Liver (tissue), 9 donors: ENCODE results near the gene BLM. TPM values are rescaled to one million over a fixed set of nuclear protein-coding genes. Genes with fewer than 3 reads are reported as not detected.

Experiments
- DNase-seq: peaks from one replicate; pipeline ENCODE4 v3.0.0-alpha.2; 2017; ENCODE audit warnings: low spot score
- H3K27ac ChIP-seq, 2 donors: one replicate each; pipeline ENCODE4 v1.7.0; 2013; ENCODE audit warnings: inconsistent platforms in 2 of 2, low read length in 2 of 2, control low read depth in 1 of 2, low read depth in 1 of 2, mild to moderate bottlenecking in 1 of 2
- H3K27me3 ChIP-seq, 4 donors: one replicate each; pipeline versions ENCODE4 v1.6.1 to v1.7.0; 2013; ENCODE audit warnings: low read length in 3 of 4, inconsistent platforms in 1 of 4, mild to moderate bottlenecking in 1 of 4, moderate library complexity in 1 of 4; ENCODE audit not compliant: control insufficient read depth in 4 of 4, insufficient read depth in 4 of 4
- H3K36me3 ChIP-seq, 4 donors: one replicate each; pipeline versions ENCODE4 v1.6.1 to v1.7.0; 2013; ENCODE audit warnings: low read length in 3 of 4, mild to moderate bottlenecking in 3 of 4, low read depth in 1 of 4, moderate library complexity in 1 of 4; ENCODE audit not compliant: control insufficient read depth in 4 of 4, insufficient read depth in 3 of 4
- H3K4me1 ChIP-seq, 4 donors: one replicate each; pipeline versions ENCODE4 v1.6.1 to v1.7.0; 2013; ENCODE audit warnings: low read length in 3 of 4, mild to moderate bottlenecking in 3 of 4, moderate library complexity in 1 of 4; ENCODE audit not compliant: control insufficient read depth in 4 of 4, insufficient read depth in 4 of 4
- H3K4me3 ChIP-seq, 3 donors: one replicate each; pipeline versions ENCODE4 v1.6.1 to v1.7.0; 2013; ENCODE audit warnings: low read length in 3 of 3, control low read depth in 1 of 3, low read depth in 1 of 3, mild to moderate bottlenecking in 1 of 3
- H3K9ac ChIP-seq, 2 donors: one replicate each; pipeline ENCODE4 v1.7.0; 2013; ENCODE audit warnings: low read length in 2 of 2, mild to moderate bottlenecking in 2 of 2, moderate library complexity in 2 of 2, control low read depth in 1 of 2, low read depth in 1 of 2
- H3K9me3 ChIP-seq, 4 donors: one replicate each; pipeline versions ENCODE4 v1.6.1 to v1.7.0; 2013; ENCODE audit warnings: low read length in 3 of 4; ENCODE audit not compliant: control insufficient read depth in 4 of 4
- ATF3 ChIP-seq: IDR thresholded peaks from 2 replicates; pipeline ENCODE4 v1.6.1; 2016; ENCODE audit warnings: antibody characterized with exemption
- CTCF ChIP-seq: fragments of 150-350 bp; IDR thresholded peaks from 2 replicates; pipeline ENCODE4 v1.5.1; 2017; ENCODE audit warnings: improper control_type of control experiment, low read depth, low read length; ENCODE audit not compliant: missing input control
- EGR1 ChIP-seq, 2 donors: IDR thresholded peaks; 2 replicates each; pipeline ENCODE4 v1.6.1; 2016 to 2018; ENCODE audit warnings: antibody characterized with exemption in 2 of 2, low read depth in 2 of 2
- FOXA1 ChIP-seq: IDR thresholded peaks from 2 replicates; pipeline ENCODE4 v1.6.1; 2016; ENCODE audit warnings: antibody characterized with exemption
- FOXA2 ChIP-seq: IDR thresholded peaks from 2 replicates; pipeline ENCODE4 v1.6.1; 2016; ENCODE audit warnings: antibody characterized with exemption
- HNF4A ChIP-seq, 2 donors: conservative IDR thresholded peaks; 2 replicates each; pipeline ENCODE4 v1.6.1; 2016; ENCODE audit warnings: antibody characterized with exemption in 2 of 2, mild to moderate bottlenecking in 2 of 2
- HNF4G ChIP-seq: IDR thresholded peaks from 2 replicates; pipeline ENCODE4 v1.6.1; 2016; ENCODE audit warnings: antibody characterized with exemption
- JUND ChIP-seq, 2 donors: IDR thresholded peaks; 2 replicates each; pipeline ENCODE4 v1.6.1; 2016; ENCODE audit warnings: antibody characterized with exemption in 2 of 2
- NR2F2 ChIP-seq: IDR thresholded peaks from 2 replicates; pipeline ENCODE4 v1.6.1; 2016; ENCODE audit warnings: antibody characterized with exemption
- RAD21 ChIP-seq, 2 donors: IDR thresholded peaks; 2 replicates each; pipeline ENCODE4 v1.6.1; 2016; ENCODE audit warnings: antibody characterized with exemption in 2 of 2, mild to moderate bottlenecking in 2 of 2
- RXRA ChIP-seq, 2 donors: IDR thresholded peaks; 2 replicates each; pipeline ENCODE4 v1.6.1; 2017 to 2018; ENCODE audit warnings: antibody characterized with exemption in 2 of 2, mild to moderate bottlenecking in 1 of 2
- SP1 ChIP-seq: IDR thresholded peaks from 2 replicates; pipeline ENCODE4 v1.6.1; 2018; ENCODE audit warnings: antibody characterized with exemption, mild to moderate bottlenecking
- TAF1 ChIP-seq: conservative IDR thresholded peaks from 2 replicates; pipeline ENCODE4 v1.6.1; 2016; ENCODE audit warnings: antibody characterized with exemption, mild to moderate bottlenecking
- YY1 ChIP-seq: IDR thresholded peaks from 2 replicates; pipeline ENCODE4 v1.6.1; 2016; ENCODE audit warnings: antibody characterized with exemption, mild to moderate bottlenecking
- ZBTB33 ChIP-seq: IDR thresholded peaks from 2 replicates; pipeline ENCODE4 v1.6.1; 2016; ENCODE audit warnings: antibody characterized with exemption
- whole genome bisulfite sequencing: extraction: QIAGEN DNeasy Blood & Tissue Kit; methylation state at CpG from one replicate; pipeline ENCODE4 v1.1.7; 2013; 5-methylcytosine and 5-hydroxymethylcytosine counted together
- polyA plus RNA-seq, 2 donors: library from polyadenylated mRNA; stranded (reverse) in 1 of 2; unstranded in 1 of 2; fragments of 200-250 nt in 1 of 2; fragments of >200 nt in 1 of 2; fragmentation: Nextera tagmentation in 1 of 2; extraction: Ambion mirVana in 1 of 2; gene quantifications; one replicate each; pipeline versions ENCODE4 v1.2.1 to v1.2.3, GENCODE V29; 2013 to 2015
- total RNA-seq, 2 donors: library from RNA; depleted of rRNA; stranded (reverse); fragments of >200 nt; gene quantifications; one replicate each; pipeline ENCODE4 v1.2.3, GENCODE V29; 2014
- TF ChIP-seq, protein P1 (sequence below): IDR thresholded peaks from 2 replicates; pipeline ENCODE4 v1.6.1; 2016; ENCODE audit warnings: antibody characterized with exemption
- TF ChIP-seq, protein P2 (sequence below): IDR thresholded peaks from 2 replicates; pipeline ENCODE4 v1.6.1; 2016; ENCODE audit warnings: antibody characterized with exemption, mild to moderate bottlenecking
- donor health status: healthy.
- donor health status: healthy.
- donor health status: healthy.
- donor health status: healthy.
- donor health status: healthy.

BLM gene
- total and polyA plus RNA-seq, 4 donors = 0.33 to 15.1 (median 0.41) TPM

GRCh38 chr15:90681480-90681879, 35.7 kb upstream of the BLM start:
- no peaks in the 10 kb centered on the region for H3K4me1 ChIP-seq
- DNase-seq = no peak
- H3K27ac ChIP-seq = no peak overlapping the region
- no peaks in the 10 kb centered on the region for H3K27me3 ChIP-seq
- no peak overlapping the region for H3K4me3 ChIP-seq
- TF ChIP-seq YY1 (no peak), RAD21 (IDR thresholded peaks at IDR 0.05) (no peak), HNF4A (conservative IDR thresholded peaks at IDR 0.05) (no peak), ATF3 (no peak), ZBTB33 (no peak)
- TF ChIP-seq, protein P1, sequence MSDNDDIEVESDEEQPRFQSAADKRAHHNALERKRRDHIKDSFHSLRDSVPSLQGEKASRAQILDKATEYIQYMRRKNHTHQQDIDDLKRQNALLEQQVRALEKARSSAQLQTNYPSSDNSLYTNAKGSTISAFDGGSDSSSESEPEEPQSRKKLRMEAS = no peak
- TF ChIP-seq, protein P2, sequence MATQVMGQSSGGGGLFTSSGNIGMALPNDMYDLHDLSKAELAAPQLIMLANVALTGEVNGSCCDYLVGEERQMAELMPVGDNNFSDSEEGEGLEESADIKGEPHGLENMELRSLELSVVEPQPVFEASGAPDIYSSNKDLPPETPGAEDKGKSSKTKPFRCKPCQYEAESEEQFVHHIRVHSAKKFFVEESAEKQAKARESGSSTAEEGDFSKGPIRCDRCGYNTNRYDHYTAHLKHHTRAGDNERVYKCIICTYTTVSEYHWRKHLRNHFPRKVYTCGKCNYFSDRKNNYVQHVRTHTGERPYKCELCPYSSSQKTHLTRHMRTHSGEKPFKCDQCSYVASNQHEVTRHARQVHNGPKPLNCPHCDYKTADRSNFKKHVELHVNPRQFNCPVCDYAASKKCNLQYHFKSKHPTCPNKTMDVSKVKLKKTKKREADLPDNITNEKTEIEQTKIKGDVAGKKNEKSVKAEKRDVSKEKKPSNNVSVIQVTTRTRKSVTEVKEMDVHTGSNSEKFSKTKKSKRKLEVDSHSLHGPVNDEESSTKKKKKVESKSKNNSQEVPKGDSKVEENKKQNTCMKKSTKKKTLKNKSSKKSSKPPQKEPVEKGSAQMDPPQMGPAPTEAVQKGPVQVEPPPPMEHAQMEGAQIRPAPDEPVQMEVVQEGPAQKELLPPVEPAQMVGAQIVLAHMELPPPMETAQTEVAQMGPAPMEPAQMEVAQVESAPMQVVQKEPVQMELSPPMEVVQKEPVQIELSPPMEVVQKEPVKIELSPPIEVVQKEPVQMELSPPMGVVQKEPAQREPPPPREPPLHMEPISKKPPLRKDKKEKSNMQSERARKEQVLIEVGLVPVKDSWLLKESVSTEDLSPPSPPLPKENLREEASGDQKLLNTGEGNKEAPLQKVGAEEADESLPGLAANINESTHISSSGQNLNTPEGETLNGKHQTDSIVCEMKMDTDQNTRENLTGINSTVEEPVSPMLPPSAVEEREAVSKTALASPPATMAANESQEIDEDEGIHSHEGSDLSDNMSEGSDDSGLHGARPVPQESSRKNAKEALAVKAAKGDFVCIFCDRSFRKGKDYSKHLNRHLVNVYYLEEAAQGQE = no peak
- WGBS = 94% methylated on average over 9 of the region's 9 CpGs
- no peaks in the 10 kb centered on the region for H3K36me3 ChIP-seq
- H3K9ac ChIP-seq = no peak overlapping the region
- no peaks in the 10 kb centered on the region for H3K9me3 ChIP-seq

DNA sequence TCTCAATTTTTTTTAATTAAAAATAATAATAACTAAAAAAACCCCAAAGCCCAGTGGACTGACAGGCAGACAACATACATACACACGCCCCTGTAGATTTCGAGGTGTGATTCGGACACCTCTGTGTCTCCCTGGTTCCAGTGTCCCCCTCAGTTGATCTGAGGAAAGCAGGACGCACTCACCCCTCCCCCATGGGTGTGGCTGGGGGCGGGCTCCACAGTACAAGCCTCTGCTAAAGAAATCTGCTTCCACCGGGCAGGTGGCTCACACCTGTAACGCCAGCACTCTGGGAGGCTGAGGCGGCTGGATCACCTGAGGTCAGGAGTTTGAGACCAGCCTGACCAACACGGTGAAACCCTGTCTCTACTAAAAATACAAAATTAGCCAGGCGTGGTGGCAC, 33.8 kb upstream of the BLM start:
- Histone ChIP-seq H3K4me1 (no peaks in the 10 kb centered on the region), H3K27me3 (no peaks in the 10 kb centered on the region), H3K27ac (no peak overlapping the region), H3K4me3 (no peak overlapping the region), H3K36me3 (no peaks in the 10 kb centered on the region), H3K9me3 (no peaks in the 10 kb centered on the region), H3K9ac (no peak overlapping the region)
- WGBS = 89% methylated on average over 10 of the region's 10 CpGs
- TF ChIP-seq YY1 (no peak), FOXA2 (no peak), CTCF (no peak), TAF1 (no peak), FOXA1 (no peak), JUND (IDR thresholded peaks at IDR 0.05) (no peak), RAD21 (IDR thresholded peaks at IDR 0.05) (no peak), NR2F2 (no peak), RXRA (IDR thresholded peaks at IDR 0.05) (no peak), SP1 (no peak), HNF4A (conservative IDR thresholded peaks at IDR 0.05) (no peak), HNF4G (no peak), EGR1 (IDR thresholded peaks at IDR 0.05; ENCODE audit: low read depth in 2 of 2) (no peak)
- TF ChIP-seq, protein P1 = no peak
- no peak for DNase-seq
